GM23248 (cell line): Measurements from ENCODE around the gene NLRP9. TPM values are rescaled to one million over a fixed set of nuclear protein-coding genes. Genes with fewer than 3 reads are reported as not detected.

Experiments used
- DNase-seq: peaks from one replicate; pipeline ENCODE4 v3.0.0-alpha.2; 2015
- H2AFZ ChIP-seq: fragments of 200-600 bp; sonication (generic); 2 replicates; pipeline ENCODE4 v1.6.1; 2016; ENCODE audit warnings: antibody characterized with exemption
- H3F3A ChIP-seq: fragments of 200-600 bp; sonication (generic); 2 replicates; pipeline ENCODE4 v1.6.1; 2016; ENCODE audit warnings: mild to moderate bottlenecking, antibody characterized with exemption, mixed run types; ENCODE audit not compliant: insufficient read depth
- H3K27ac ChIP-seq: fragments of 200-600 bp; sonication (generic); 2 replicates; pipeline ENCODE4 v1.5.1; 2016; ENCODE audit warnings: mild to moderate bottlenecking
- H3K27me3 ChIP-seq: fragments of 200-600 bp; sonication (generic); replicated peaks from 2 replicates; pipeline ENCODE4 v1.6.1; 2016; ENCODE audit warnings: mild to moderate bottlenecking; ENCODE audit not compliant: insufficient read depth
- H3K36me3 ChIP-seq: fragments of 200-600 bp; sonication (generic); 2 replicates; pipeline ENCODE4 v1.6.1; 2016; ENCODE audit warnings: low read depth, mild to moderate bottlenecking
- H3K4me1 ChIP-seq: fragments of 200-600 bp; sonication (generic); 2 replicates; pipeline ENCODE4 v1.6.1; 2016; ENCODE audit warnings: mild to moderate bottlenecking; ENCODE audit not compliant: insufficient read depth
- H3K4me2 ChIP-seq: fragments of 200-600 bp; sonication (generic); one replicate; pipeline ENCODE4 v1.6.1; 2016; ENCODE audit warnings: mild to moderate bottlenecking; ENCODE audit not compliant: unreplicated experiment
- H3K4me3 ChIP-seq: fragments of 200-600 bp; sonication (generic); 2 replicates; pipeline ENCODE4 v1.5.1; 2016; ENCODE audit warnings: mild to moderate bottlenecking
- H3K79me2 ChIP-seq: fragments of 200-600 bp; sonication (generic); 2 replicates; pipeline ENCODE4 v1.6.1; 2016; ENCODE audit warnings: mild to moderate bottlenecking; ENCODE audit not compliant: insufficient read depth
- H3K9ac ChIP-seq: fragments of 200-600 bp; sonication (generic); 2 replicates; pipeline ENCODE4 v1.6.1; 2016; ENCODE audit warnings: mild to moderate bottlenecking
- H3K9me2 ChIP-seq: fragments of 200-600 bp; sonication (generic); 2 replicates; pipeline ENCODE4 v1.6.1; 2016; ENCODE audit warnings: mixed run types, mild to moderate bottlenecking, moderate library complexity; ENCODE audit not compliant: insufficient read depth
- H3K9me3 ChIP-seq: fragments of 200-600 bp; sonication (generic); one replicate; pipeline ENCODE4 v1.6.1; 2017; ENCODE audit warnings: low read depth
- H4K20me1 ChIP-seq: fragments of 200-600 bp; sonication (generic); 2 replicates; pipeline ENCODE4 v1.6.0; 2016; ENCODE audit not compliant: insufficient read depth
- EZH2 ChIP-seq: fragments of 200-600 bp; sonication (generic); IDR thresholded peaks from 2 replicates; pipeline ENCODE4 v1.6.1; 2018; ENCODE audit warnings: antibody characterized with exemption, mild to moderate bottlenecking; ENCODE audit not compliant: insufficient read depth, poor library complexity, severe bottlenecking
- EZH2phosphoT487 ChIP-seq: fragments of 200-600 bp; sonication (generic); IDR thresholded peaks from 2 replicates; pipeline ENCODE4 v1.6.1; 2018; ENCODE audit warnings: antibody characterized with exemption, moderate library complexity, mild to moderate bottlenecking, low read depth; ENCODE audit not compliant: insufficient read depth
- WGBS, 2 experiments: methylation state at CpG; one replicate each; pipeline ENCODE4 v1.1.6; 2015 to 2017; ENCODE audit warnings: low lambda C conversion rate in 2 of 2, low coverage in 1 of 2; ENCODE audit errors: missing lambda C conversion rate in 2 of 2; 5-methylcytosine and 5-hydroxymethylcytosine counted together
- in situ Hi-C: fragments of 300-500 bp; cut with MboI; formaldehyde crosslinking; loops from 2 replicates; pipeline ENCODE4 v1.15.0; 2020
- polyA plus RNA-seq: library from polyadenylated mRNA; unstranded; fragments of >200 nt; fragmentation: Nextera tagmentation; extraction: Ambion mirVana; gene quantifications from 2 replicates; pipeline ENCODE4 v1.2.1, GENCODE V29; 2016
- total RNA-seq: library from RNA; depleted of rRNA; stranded (reverse); fragments of >200 nt; shearing (Covaris generic); gene quantifications from 2 replicates; pipeline ENCODE4 v1.2.3, GENCODE V29; 2014

NLRP9 gene
- total and polyA plus RNA-seq, 2 experiments from 2014 or later = not detected

GRCh38 chr19:55700813-55701212 lies 37.4 kb downstream of the NLRP9 start:
- WGBS, 2 experiments = 97 to 99% methylated on average over 12 of the region's 12 CpGs
- H2AFZ ChIP-seq = no peak overlapping the region
- peaks cover under 1% of the 10 kb centered on the region; the same call in 1 of the 2 replicates for H3K36me3 ChIP-seq
- no peak overlapping the region for H3K4me3 ChIP-seq
- H3K4me1 ChIP-seq = no peaks in the 10 kb centered on the region
- TF ChIP-seq EZH2phosphoT487 = no peak
- TF ChIP-seq EZH2 = no peak
- H3F3A ChIP-seq = no peaks in the 10 kb centered on the region
- H3K9me2 ChIP-seq = no peaks in the 10 kb centered on the region
- H4K20me1 ChIP-seq = no peaks in the 10 kb centered on the region
- H3K9me3 ChIP-seq = no peaks in the 10 kb centered on the region
- no peak for DNase-seq
- H3K9ac ChIP-seq = no peak overlapping the region
- in situ Hi-C loops = no loop called here
- no peak overlapping the region for H3K4me2 ChIP-seq
- H3K27ac ChIP-seq = no peak overlapping the region
- no peaks in the 10 kb centered on the region for H3K79me2 ChIP-seq
- no peaks in the 10 kb centered on the region for H3K27me3 ChIP-seq

DNA sequence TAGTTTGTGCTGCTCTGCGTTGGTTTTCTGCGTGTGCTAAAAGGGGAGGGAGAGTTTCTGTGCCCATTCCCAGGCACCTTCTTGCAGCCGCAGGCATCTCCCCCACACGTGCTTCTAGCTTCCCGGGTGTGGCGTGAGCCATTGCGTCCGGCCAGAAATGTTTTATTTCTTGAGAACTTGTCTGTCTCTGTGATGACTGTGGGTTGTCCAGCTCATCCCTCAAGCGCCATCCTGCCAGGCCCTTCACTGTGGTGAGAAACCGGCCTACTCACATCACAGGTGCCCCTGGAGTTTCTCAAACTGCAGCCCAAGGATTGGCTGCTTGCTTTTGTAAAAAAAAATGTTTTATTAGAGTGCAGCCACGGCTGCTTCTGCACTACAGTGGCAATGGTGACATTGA lies 39.0 kb downstream of the NLRP9 start:
- no peaks in the 10 kb centered on the region for H3F3A ChIP-seq
- no peak overlapping the region for H2AFZ ChIP-seq
- peaks cover 3% of the 10 kb centered on the region; the same call in 1 of the 2 replicates for H3K36me3 ChIP-seq
- no peaks in the 10 kb centered on the region for H3K27me3 ChIP-seq
- H3K9ac ChIP-seq = no peak overlapping the region
- in situ Hi-C loops = no loop called here
- no peak for DNase-seq
- H3K9me2 ChIP-seq = no peaks in the 10 kb centered on the region
- H3K27ac ChIP-seq = no peak overlapping the region
- no peaks in the 10 kb centered on the region for H3K79me2 ChIP-seq
- 84 to 86% methylated on average over 11 of the region's 11 CpGs for WGBS, 2 experiments
- H3K4me1 ChIP-seq = no peaks in the 10 kb centered on the region
- H4K20me1 ChIP-seq = no peaks in the 10 kb centered on the region
- H3K4me3 ChIP-seq = no peak overlapping the region
- TF ChIP-seq EZH2 = no peak
- no peak for TF ChIP-seq EZH2phosphoT487
- no peaks in the 10 kb centered on the region for H3K9me3 ChIP-seq
- no peak overlapping the region for H3K4me2 ChIP-seq

DNA sequence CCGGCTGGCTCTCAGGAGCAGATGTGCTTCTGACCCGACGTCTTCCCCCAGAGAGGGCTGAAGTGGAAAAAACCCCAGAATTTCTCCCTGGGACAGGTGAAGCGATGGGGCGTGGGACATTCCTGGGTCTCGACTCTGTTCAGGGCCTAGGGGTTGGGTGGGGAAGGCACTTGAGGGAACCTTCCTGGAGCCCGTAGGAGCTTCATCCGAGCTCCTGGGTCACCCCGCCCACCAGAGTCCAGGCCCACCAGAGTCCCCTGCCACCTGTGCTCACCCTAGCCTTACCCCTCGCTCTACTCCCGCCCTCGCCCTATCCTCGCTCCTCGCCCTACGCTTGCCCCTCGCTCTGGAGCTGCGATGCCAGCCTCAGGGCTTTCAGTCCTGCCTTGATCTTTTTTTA lies 39.9 kb downstream of the NLRP9 start:
- no peak overlapping the region for H3K27ac ChIP-seq
- peaks cover 3% of the 10 kb centered on the region; the same call in 1 of the 2 replicates for H3K36me3 ChIP-seq
- H3K9ac ChIP-seq = no peak overlapping the region
- no peak for DNase-seq
- no peaks in the 10 kb centered on the region for H4K20me1 ChIP-seq
- no peaks in the 10 kb centered on the region for H3K9me2 ChIP-seq
- H3K79me2 ChIP-seq = no peaks in the 10 kb centered on the region
- H3F3A ChIP-seq = no peaks in the 10 kb centered on the region
- no peaks in the 10 kb centered on the region for H3K9me3 ChIP-seq
- no peak overlapping the region for H2AFZ ChIP-seq
- H3K27me3 ChIP-seq = no peaks in the 10 kb centered on the region
- no peak overlapping the region for H3K4me3 ChIP-seq
- H3K4me2 ChIP-seq = no peak overlapping the region
- H3K4me1 ChIP-seq = no peaks in the 10 kb centered on the region
- in situ Hi-C loops = no loop called here
- no peak for TF ChIP-seq EZH2
- TF ChIP-seq EZH2phosphoT487 = no peak
- WGBS, 2 experiments = 93 to 95% methylated on average over 15 to 17 of the region's 17 CpGs

DNA sequence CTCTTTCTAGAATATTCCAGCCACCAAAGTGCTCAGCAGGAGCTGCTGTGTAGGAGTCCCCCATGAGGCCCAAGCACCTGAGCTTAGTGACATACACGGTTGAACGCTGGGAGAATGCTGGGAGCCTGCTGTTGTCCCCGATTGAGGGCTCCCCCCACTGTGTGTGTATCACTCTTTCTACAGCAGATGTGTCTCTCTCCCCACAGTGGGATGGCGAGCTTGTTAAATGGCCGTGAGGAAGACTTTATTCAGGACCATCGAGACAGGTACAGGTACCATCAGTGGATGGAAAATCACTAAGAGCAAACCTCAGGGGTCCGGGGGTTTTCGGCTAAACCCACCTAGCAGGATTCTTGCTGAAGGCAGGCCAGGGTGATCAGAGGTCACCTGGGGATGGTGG lies 40.5 kb downstream of the NLRP9 start:
- no peaks in the 10 kb centered on the region for H4K20me1 ChIP-seq
- no peak overlapping the region for H2AFZ ChIP-seq
- H3K79me2 ChIP-seq = no peaks in the 10 kb centered on the region
- H3K9me3 ChIP-seq = no peaks in the 10 kb centered on the region
- H3K9ac ChIP-seq = no peak overlapping the region
- H3K27ac ChIP-seq = no peak overlapping the region
- H3K36me3 ChIP-seq = peaks cover 3% of the 10 kb centered on the region; the same call in 1 of the 2 replicates
- H3K4me2 ChIP-seq = no peak overlapping the region
- 98 to 99% methylated on average over 8 of the region's 8 CpGs for WGBS, 2 experiments
- DNase-seq = no peak
- H3F3A ChIP-seq = no peaks in the 10 kb centered on the region
- in situ Hi-C loops = no loop called here
- H3K4me1 ChIP-seq = no peaks in the 10 kb centered on the region
- H3K9me2 ChIP-seq = no peaks in the 10 kb centered on the region
- H3K27me3 ChIP-seq = no peaks in the 10 kb centered on the region
- no peak for TF ChIP-seq EZH2
- TF ChIP-seq EZH2phosphoT487 = no peak
- H3K4me3 ChIP-seq = no peak overlapping the region

DNA sequence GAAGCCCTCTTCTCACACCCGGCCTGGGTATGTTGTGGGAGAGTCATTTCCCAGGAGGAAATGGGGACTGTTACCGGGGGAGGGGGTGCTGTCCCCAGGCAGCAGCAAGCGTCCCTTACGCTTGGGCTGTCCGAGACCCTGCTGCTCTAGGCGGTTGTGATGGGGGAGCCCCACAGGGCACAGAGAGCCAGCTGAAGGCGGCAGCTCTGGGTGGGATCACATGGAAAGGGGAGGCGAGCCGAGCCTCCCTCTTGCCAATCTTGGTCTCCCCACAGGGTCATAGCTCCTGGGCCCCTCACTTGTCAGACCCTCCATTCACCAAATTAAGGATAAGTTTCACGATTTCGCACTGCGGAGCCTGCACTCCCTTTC lies 41.1 kb downstream of the NLRP9 start:
- Histone ChIP-seq H3F3A (no peaks in the 10 kb centered on the region), H3K27me3 (no peaks in the 10 kb centered on the region), H3K79me2 (no peaks in the 10 kb centered on the region), H3K36me3 (peaks cover 3% of the 10 kb centered on the region; the same call in 1 of the 2 replicates), H3K4me3 (no peak overlapping the region), H3K4me2 (no peak overlapping the region), H3K9me2 (no peaks in the 10 kb centered on the region), H4K20me1 (no peaks in the 10 kb centered on the region), H3K4me1 (no peaks in the 10 kb centered on the region), H3K9ac (no peak overlapping the region), H3K9me3 (no peaks in the 10 kb centered on the region), H2AFZ (no peak overlapping the region), H3K27ac (no peak overlapping the region)
- in situ Hi-C loops = no loop called here
- TF ChIP-seq EZH2 = no peak
- TF ChIP-seq EZH2phosphoT487 = no peak
- WGBS, 2 experiments = 80 to 84% methylated on average over 12 of the region's 12 CpGs
- no peak for DNase-seq
